Measurements from ENCODE around the gene CACNB1.

The CACNB1 gene

DNA sequence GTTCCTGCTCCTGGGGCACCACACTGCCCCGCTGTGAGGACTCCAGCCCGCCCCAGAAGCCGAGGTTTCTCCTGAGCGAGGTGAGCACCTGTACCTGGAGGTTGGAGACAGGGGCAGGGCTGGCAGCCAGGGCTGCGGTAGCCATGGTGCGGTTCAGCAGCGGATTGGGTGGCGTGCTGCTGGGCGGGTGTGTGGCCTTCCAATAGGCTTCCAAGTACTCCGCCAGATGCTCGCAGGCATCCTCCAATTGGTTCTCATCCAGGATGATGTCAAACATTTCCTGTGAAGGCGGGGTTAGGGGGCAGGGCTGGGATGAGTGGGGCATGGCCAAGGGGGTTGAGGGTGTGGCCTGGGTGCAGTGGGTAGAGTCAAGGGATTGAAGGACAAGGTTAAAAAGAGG lies 20.2 kb downstream of the CACNB1 start:
- in situ Hi-C loops (cut with MboI; ENCODE audit: low sequenced_read_pairs) = no loop called here

GRCh38 chr17:39175695-39176093 lies 21.8 kb downstream of the CACNB1 start:
- in situ Hi-C loops (cut with MboI; ENCODE audit: low sequenced_read_pairs) = no loop called here

DNA sequence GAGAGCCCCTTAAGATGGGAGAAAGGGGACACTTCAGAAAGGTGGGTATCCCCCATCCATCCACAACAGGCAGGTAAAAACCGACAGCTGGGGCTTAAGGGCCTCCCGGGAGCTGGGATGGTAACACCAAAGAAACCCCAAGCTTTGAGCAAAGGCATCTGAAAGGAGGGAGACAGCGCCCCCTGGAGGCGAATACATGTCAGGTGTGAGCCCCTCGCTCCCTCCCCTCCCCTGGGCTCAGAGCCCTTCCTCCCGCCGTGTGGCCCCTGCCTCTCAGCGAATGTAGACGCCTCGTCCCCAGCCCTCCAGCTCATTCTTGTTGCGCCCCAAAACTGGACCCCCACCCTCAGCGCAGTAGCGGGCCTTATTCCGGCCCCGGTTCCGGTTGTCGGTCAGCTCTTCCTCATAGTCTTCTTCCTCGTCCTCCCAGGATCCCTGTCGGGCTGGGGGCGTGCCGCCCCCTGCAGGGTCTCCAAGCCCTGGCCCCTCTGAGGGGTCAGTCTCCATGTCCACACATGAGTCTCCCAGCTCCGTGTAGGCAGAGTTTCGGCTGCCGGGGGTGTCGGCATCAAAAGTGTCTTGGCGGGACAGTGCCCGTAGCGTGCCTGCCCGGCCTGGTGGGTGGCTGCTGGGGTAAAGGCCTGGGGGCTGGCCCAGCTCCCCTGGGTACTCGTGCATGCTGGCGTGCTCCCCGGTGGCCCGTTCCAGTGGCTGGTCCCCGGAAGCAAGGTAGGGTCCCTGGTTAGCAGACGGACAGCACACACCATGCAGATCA lies 22.4 kb downstream of the CACNB1 start:
- in situ Hi-C loops (cut with MboI; ENCODE audit: low sequenced_read_pairs) = loop anchor here (25.0 kb wide), 1 partner anchor 313 kb away; the partner anchor contains the start of genes LASP1 and RPL23

DNA sequence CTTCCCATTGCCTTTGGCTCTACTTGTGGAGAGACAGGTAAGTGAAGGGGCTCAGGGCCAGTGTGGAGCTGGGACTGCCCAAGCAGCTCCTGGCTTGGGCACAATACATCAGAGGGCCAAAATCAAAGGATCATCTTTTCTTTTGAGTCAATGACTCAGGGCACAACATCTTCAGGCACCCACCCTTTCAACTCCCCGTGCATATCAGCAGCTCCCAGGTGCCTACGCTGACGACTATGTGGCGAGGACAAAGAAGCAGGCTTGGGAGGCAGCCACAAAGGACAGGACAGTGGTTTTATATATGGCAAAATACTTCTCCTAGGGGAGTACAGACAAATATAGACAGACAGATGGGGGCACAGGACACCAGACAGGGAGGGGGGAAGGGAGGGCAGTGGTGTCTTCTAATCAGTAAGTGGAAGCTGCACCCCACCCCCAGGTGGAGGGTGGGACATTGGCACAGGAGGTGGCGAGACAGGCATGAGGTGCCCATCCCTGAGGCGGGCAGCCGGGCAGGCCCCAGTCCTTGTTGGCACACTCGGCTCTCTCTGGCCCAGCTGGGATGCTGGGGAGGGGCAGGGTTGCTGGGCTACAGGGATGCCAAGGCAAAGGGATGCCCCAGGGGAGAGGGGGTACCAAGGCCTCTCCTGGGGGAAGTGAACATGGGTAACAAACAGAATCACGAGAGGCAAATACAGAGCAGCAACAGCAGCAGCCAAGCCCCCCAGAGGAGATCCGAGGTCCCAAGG lies 23.8 kb downstream of the CACNB1 start:
- in situ Hi-C loops (cut with MboI; ENCODE audit: low sequenced_read_pairs) = loop anchor here (25.0 kb wide), 1 partner anchor 311 kb away; the partner anchor contains the start of genes LASP1 and RPL23

- in situ Hi-C loops (cut with MboI; ENCODE audit: low sequenced_read_pairs) = loop anchor here (25.0 kb wide), 1 partner anchor 311 kb away; the partner anchor contains the start of genes LASP1 and RPL23
Observed at GRCh38 chr17:39173080-39173479, 24.4 kb downstream of the CACNB1 start.

- in situ Hi-C loops (cut with MboI; ENCODE audit: low sequenced_read_pairs) = loop anchor here (25.0 kb wide), 1 partner anchor 310 kb away; the partner anchor contains the start of genes LASP1 and RPL23
Observed at GRCh38 chr17:39171933-39172332, 25.5 kb downstream of the CACNB1 start.

GRCh38 chr17:39170558-39170957 lies 26.9 kb downstream of the CACNB1 start:
- in situ Hi-C loops (cut with MboI; ENCODE audit: low sequenced_read_pairs) = loop anchor here (25.0 kb wide), 1 partner anchor 308 kb away; the partner anchor contains the start of genes LASP1 and RPL23

- in situ Hi-C loops (cut with MboI; ENCODE audit: low sequenced_read_pairs) = loop anchor here (25.0 kb wide), 1 partner anchor 308 kb away; the partner anchor contains the start of genes LASP1 and RPL23
Observed at GRCh38 chr17:39170109-39170508, 27.4 kb downstream of the CACNB1 start.

GRCh38 chr17:39169518-39169917 lies 28.0 kb downstream of the CACNB1 start:
- in situ Hi-C loops (cut with MboI; ENCODE audit: low sequenced_read_pairs) = loop anchor here (10.0 to 25.0 kb wide), 2 partner anchors 185 to 307 kb away; partner anchors contain the start of genes LASP1 and RPL23

DNA sequence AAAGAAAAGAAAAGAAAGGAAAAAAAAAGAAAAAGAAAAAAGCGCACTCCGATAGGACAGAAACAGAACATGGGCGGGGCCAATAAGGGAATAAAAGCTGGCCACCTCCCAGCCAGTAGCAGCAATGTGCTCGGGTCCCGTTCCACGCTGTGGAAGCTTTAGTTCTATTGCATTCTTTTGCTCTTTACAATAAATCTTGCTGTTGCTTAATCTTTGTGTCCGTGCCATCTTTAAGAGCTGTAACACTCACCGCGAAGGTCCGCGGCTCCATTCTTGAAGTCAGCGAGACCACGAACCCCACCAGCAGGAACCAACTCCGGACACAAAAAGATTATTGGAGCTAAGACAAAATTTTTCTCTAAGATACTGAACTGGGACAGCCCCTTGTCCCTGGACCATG lies 28.4 kb downstream of the CACNB1 start:
- in situ Hi-C loops (cut with MboI; ENCODE audit: low sequenced_read_pairs) = loop anchor here (10.0 to 25.0 kb wide), 2 partner anchors 184 to 307 kb away; partner anchors contain the start of genes LASP1 and RPL23

DNA sequence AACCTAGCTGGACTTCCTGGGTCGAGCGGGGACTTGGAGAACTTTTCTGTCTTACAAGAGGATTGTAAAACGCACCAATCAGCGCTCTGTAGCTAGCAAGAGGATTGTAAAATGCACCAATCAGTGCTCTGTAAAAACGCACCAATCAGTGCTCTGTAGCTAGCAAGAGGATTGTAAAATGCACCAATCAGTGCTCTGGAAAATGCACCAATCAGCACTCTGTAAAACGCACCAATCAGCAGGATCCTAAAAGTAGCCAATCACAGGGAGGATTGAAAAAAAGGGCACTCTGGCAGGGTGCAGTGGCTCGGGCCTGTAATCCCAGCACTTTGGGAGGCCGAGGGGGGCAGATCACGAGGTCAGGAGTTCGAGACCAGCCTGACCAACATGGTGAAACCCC lies 29.0 kb downstream of the CACNB1 start:
- in situ Hi-C loops (cut with MboI; ENCODE audit: low sequenced_read_pairs) = loop anchor here (10.0 to 25.0 kb wide), 2 partner anchors 184 to 306 kb away; partner anchors contain the start of genes LASP1 and RPL23

DNA sequence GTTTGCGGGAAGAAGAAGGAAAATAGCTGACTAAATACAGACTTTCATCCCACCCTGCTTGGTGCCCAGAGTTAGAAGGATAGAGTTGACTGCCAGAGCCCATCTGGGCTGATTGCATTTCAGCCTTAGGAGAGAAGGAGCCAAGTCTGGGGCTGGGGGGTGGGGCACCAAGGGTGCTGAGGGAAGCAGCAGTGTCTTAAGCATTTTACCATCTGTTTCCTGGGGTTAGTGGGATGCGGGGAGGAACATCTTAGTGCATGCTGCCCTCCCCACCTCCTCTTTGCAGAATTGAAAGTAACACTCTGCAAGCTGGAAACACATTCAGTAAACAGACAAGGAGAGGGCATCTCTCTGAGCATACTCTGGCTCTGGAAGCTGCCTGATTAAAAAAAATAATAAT lies 30.0 kb downstream of the CACNB1 start:
- in situ Hi-C loops (cut with MboI; ENCODE audit: low sequenced_read_pairs) = loop anchor here (10.0 to 25.0 kb wide), 2 partner anchors 183 to 305 kb away; partner anchors contain the start of genes LASP1 and RPL23

- in situ Hi-C loops (cut with MboI; ENCODE audit: low sequenced_read_pairs) = loop anchor here (10.0 to 25.0 kb wide), 2 partner anchors 182 to 304 kb away; partner anchors contain the start of genes LASP1 and RPL23
Observed at GRCh38 chr17:39166437-39167335, 30.8 kb downstream of the CACNB1 start.

- in situ Hi-C loops (cut with MboI; ENCODE audit: low sequenced_read_pairs) = loop anchor here (10.0 to 25.0 kb wide), 2 partner anchors 181 to 304 kb away; partner anchors contain the start of genes LASP1 and RPL23
Observed at GRCh38 chr17:39165841-39166349, 31.6 kb downstream of the CACNB1 start, which contains the start of gene ARL5C. TSS of gene ARL5C (minus strand) at chr17:39166161. CDS start at chr17:39165760, 401 bp downstream.

GRCh38 chr17:39165178-39165840 lies 32.2 kb downstream of the CACNB1 start:
- in situ Hi-C loops (cut with MboI; ENCODE audit: low sequenced_read_pairs) = loop anchor here (10.0 to 25.0 kb wide), 2 partner anchors 181 to 303 kb away; partner anchors contain the start of genes LASP1 and RPL23

GRCh38 chr17:39164675-39165143 lies 32.8 kb downstream of the CACNB1 start:
- in situ Hi-C loops (cut with MboI; ENCODE audit: low sequenced_read_pairs) = loop anchor here (10.0 to 25.0 kb wide), 2 partner anchors 180 to 302 kb away; partner anchors contain the start of genes LASP1 and RPL23

- in situ Hi-C loops (cut with MboI; ENCODE audit: low sequenced_read_pairs) = loop anchor here (10.0 to 25.0 kb wide), 2 partner anchors 177 to 300 kb away; partner anchors contain the start of genes LASP1 and RPL23
Observed at GRCh38 chr17:39161962-39162361, 35.5 kb downstream of the CACNB1 start.

DNA sequence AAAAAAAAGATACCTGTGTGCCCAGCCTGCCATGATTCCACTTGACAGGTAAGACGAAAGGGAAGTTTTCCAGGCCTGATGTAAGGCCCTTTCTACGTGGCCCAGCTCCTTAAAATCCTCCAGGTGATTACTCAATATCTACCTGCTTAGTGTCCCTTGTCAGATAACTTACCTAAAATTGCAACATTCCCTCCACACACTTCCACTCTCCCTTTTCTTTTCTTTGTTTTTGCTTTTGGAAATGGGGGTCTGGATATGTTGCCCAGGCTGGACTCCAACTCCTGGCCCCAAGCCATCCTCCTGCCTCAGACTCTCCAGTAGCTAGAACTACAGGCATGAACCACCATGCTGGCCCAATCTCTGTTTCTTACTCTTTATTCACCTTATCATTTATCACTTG lies 38.8 kb downstream of the CACNB1 start:
- in situ Hi-C loops (cut with MboI; ENCODE audit: low sequenced_read_pairs) = loop anchor here (25.0 kb wide), 1 partner anchor 296 kb away; the partner anchor contains the start of genes LASP1 and RPL23
